Mesendoderm (in vitro differentiated cells): ENCODE data around the gene PLA2G4D.

ENCODE experiments used
- DNase-seq: peaks from one replicate; pipeline ENCODE4 v3.0.0; 2013
- H2AK5ac ChIP-seq: 2 replicates; pipeline ENCODE4 v1.6.1; 2013; ENCODE audit warnings: low read length, inconsistent platforms
- H2BK120ac ChIP-seq: 2 replicates; pipeline ENCODE4 v1.6.1; 2013; ENCODE audit warnings: low read depth, mild to moderate bottlenecking, low read length, moderate library complexity, mixed read lengths
- H2BK15ac ChIP-seq: replicated peaks from 2 replicates; pipeline ENCODE4 v1.6.1; 2013; ENCODE audit warnings: low read depth, mild to moderate bottlenecking, moderate library complexity
- H2BK5ac ChIP-seq: 2 replicates; pipeline ENCODE4 v1.6.1; 2013; ENCODE audit warnings: low read length, inconsistent platforms
- H3K18ac ChIP-seq: 2 replicates; pipeline ENCODE4 v1.6.1; 2013; ENCODE audit warnings: mild to moderate bottlenecking, low read length, mixed read lengths
- H3K23ac ChIP-seq: one replicate; pipeline ENCODE4 v1.6.1; 2013; ENCODE audit warnings: low read length
- H3K27ac ChIP-seq: 2 replicates; pipeline ENCODE4 v1.5.1; 2013; ENCODE audit warnings: low read depth, mild to moderate bottlenecking, inconsistent platforms, low read length, moderate library complexity
- H3K27me3 ChIP-seq: 2 replicates; pipeline ENCODE4 v1.6.1; 2013; ENCODE audit warnings: low read length, control low read depth, mild to moderate bottlenecking, inconsistent platforms; ENCODE audit not compliant: insufficient read depth, poor library complexity
- H3K36me3 ChIP-seq: 2 replicates; pipeline ENCODE4 v1.6.1; 2013; ENCODE audit warnings: low read length, inconsistent platforms; ENCODE audit not compliant: control insufficient read depth, insufficient read depth
- H3K4ac ChIP-seq: one replicate; pipeline ENCODE4 v1.6.1; 2013; ENCODE audit warnings: low read depth, mild to moderate bottlenecking, low read length, moderate library complexity
- H3K4me1 ChIP-seq: 2 replicates; pipeline ENCODE4 v1.6.1; 2013; ENCODE audit warnings: low read depth, low read length, inconsistent platforms; ENCODE audit not compliant: control insufficient read depth
- H3K4me2 ChIP-seq: 2 replicates; pipeline ENCODE4 v1.6.1; 2013; ENCODE audit warnings: low read length
- H3K4me3 ChIP-seq: 2 replicates; pipeline ENCODE4 v1.5.1; 2013; ENCODE audit warnings: mild to moderate bottlenecking, low read length
- H3K56ac ChIP-seq: one replicate; pipeline ENCODE4 v1.6.1; 2013; ENCODE audit warnings: low read length
- H3K79me1 ChIP-seq: 2 replicates; pipeline ENCODE4 v1.6.1; 2013; ENCODE audit warnings: low read length, inconsistent platforms
- H3K79me2 ChIP-seq: 2 replicates; pipeline ENCODE4 v1.6.1; 2013; ENCODE audit warnings: mild to moderate bottlenecking, low read length; ENCODE audit not compliant: control insufficient read depth, insufficient read depth
- H3K9ac ChIP-seq: 2 replicates; pipeline ENCODE4 v1.6.1; 2013; ENCODE audit warnings: low read length, inconsistent platforms
- H4K5ac ChIP-seq: one replicate; pipeline ENCODE4 v1.6.1; 2013; ENCODE audit warnings: low read length
- H4K8ac ChIP-seq: one replicate; pipeline ENCODE4 v1.6.1; 2013; ENCODE audit warnings: low read depth, mild to moderate bottlenecking, control low read depth, low read length, moderate library complexity
- WGBS: extraction: QIAGEN DNeasy Blood & Tissue Kit; methylation state at CpG from one replicate; pipeline ENCODE4 v1.1.7; 2013; ENCODE audit warnings: low lambda C conversion rate, missing lambda C conversion rate; ENCODE audit not compliant: insufficient coverage; ENCODE audit errors: extremely low coverage; 5-methylcytosine and 5-hydroxymethylcytosine counted together

PLA2G4D gene

DNA sequence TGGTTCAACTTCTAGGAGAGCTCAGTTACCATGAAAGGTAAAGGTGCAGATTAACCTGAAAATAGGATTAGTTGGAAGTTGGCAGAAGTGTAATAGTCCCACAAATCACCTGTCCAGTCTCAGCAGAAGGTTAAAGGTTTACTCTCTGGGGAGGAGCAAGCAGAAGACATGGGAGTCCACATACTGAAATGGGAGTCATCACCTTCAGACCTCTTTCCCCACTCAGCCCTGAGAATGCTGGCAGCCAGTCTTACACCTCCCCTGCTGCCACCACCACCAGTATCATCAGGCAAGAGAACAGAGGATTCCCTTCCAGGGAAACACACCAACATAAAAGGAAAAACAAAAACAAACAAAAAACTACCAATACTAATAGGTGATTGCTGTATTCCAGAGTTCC, 13.8 kb upstream of the PLA2G4D start:
- H3K23ac ChIP-seq = no peak overlapping the region
- no peak overlapping the region for H2BK5ac ChIP-seq
- H3K79me1 ChIP-seq = no peaks in the 10 kb centered on the region
- H2AK5ac ChIP-seq = no peak overlapping the region
- H3K36me3 ChIP-seq = no peaks in the 10 kb centered on the region
- H3K4ac ChIP-seq = no peak overlapping the region
- no peak overlapping the region for H3K4me3 ChIP-seq
- no peaks in the 10 kb centered on the region for H3K79me2 ChIP-seq
- H3K4me2 ChIP-seq = no peak overlapping the region
- H3K27ac ChIP-seq = no peak overlapping the region
- no peaks in the 10 kb centered on the region for H3K27me3 ChIP-seq
- H3K18ac ChIP-seq = no peak overlapping the region
- no peak overlapping the region for H2BK120ac ChIP-seq
- no peak overlapping the region for H4K8ac ChIP-seq
- H2BK15ac ChIP-seq = no peak overlapping the region
- no peak for DNase-seq
- H4K5ac ChIP-seq = no peak overlapping the region
- H3K4me1 ChIP-seq = no peaks in the 10 kb centered on the region
- H3K9ac ChIP-seq = no peak overlapping the region
- no peak overlapping the region for H3K56ac ChIP-seq

- Histone ChIP-seq H3K27me3 (no peaks in the 10 kb centered on the region), H3K4me3 (no peak overlapping the region)
- no peak for DNase-seq
Observed at GRCh38 chr15:42107473-42107872, 13.1 kb upstream of the PLA2G4D start.

DNA sequence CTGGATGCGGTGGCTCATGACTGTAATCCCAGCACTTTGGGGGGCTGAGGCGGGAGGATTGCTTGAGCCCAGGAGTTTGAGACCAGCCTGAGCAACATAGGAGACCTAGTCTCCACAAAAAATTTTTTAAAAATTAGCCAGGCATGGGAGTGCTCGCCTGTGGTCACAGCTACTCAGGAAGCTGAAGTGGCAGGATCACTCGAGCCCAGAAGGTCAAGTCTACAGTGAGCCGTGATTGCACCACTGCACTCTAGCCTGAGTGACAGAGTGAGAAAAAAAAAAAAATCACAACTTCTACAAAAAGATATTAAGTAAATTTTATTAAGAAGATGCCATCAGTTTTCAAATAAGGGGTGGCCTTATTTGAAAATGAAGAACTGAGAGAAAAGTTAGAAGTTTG, 11.9 kb upstream of the PLA2G4D start:
- Histone ChIP-seq H3K36me3 (no peaks in the 10 kb centered on the region), H3K4me2 (no peak overlapping the region), H3K27ac (no peak overlapping the region), H3K9ac (no peak overlapping the region), H2BK5ac (no peak overlapping the region), H3K18ac (no peak overlapping the region), H3K79me2 (no peaks in the 10 kb centered on the region), H3K4ac (no peak overlapping the region), H4K5ac (no peak overlapping the region), H3K27me3 (no peaks in the 10 kb centered on the region), H3K79me1 (no peaks in the 10 kb centered on the region), H2AK5ac (no peak overlapping the region), H3K23ac (no peak overlapping the region), H3K56ac (no peak overlapping the region), H2BK120ac (no peak overlapping the region), H2BK15ac (no peak overlapping the region), H3K4me3 (no peak overlapping the region), H3K4me1 (no peaks in the 10 kb centered on the region), H4K8ac (no peak overlapping the region)
- no peak for DNase-seq
- WGBS = no CpG with 5 or more reads among the region's 5 CpGs

More at GRCh38 chr15:42107473-42107872, 13.1 kb upstream of the PLA2G4D start:
- H2BK5ac ChIP-seq = no peak overlapping the region
- no peaks in the 10 kb centered on the region for H3K36me3 ChIP-seq
- H3K4ac ChIP-seq = no peak overlapping the region
- H2AK5ac ChIP-seq = no peak overlapping the region
- no peaks in the 10 kb centered on the region for H3K4me1 ChIP-seq
- WGBS = no CpG with 5 or more reads among the region's 7 CpGs
- H4K5ac ChIP-seq = no peak overlapping the region
- H3K79me2 ChIP-seq = no peaks in the 10 kb centered on the region
- H3K9ac ChIP-seq = no peak overlapping the region
- H3K27ac ChIP-seq = no peak overlapping the region
- H2BK120ac ChIP-seq = no peak overlapping the region
- H2BK15ac ChIP-seq = no peak overlapping the region
- no peak overlapping the region for H3K4me2 ChIP-seq
- no peak overlapping the region for H3K56ac ChIP-seq
- no peak overlapping the region for H3K18ac ChIP-seq
- no peak overlapping the region for H3K23ac ChIP-seq
- no peaks in the 10 kb centered on the region for H3K79me1 ChIP-seq
- H4K8ac ChIP-seq = no peak overlapping the region

GRCh38 chr15:42104095-42104891, 9.9 kb upstream of the PLA2G4D start:
- Histone ChIP-seq H3K4me1 (no peaks in the 10 kb centered on the region), H3K4me2 (no peak overlapping the region), H3K27ac (no peak overlapping the region), H3K79me1 (no peaks in the 10 kb centered on the region), H2BK120ac (no peak overlapping the region), H3K79me2 (no peaks in the 10 kb centered on the region), H3K4ac (no peak overlapping the region), H3K4me3 (no peak overlapping the region), H4K8ac (no peak overlapping the region), H2BK5ac (no peak overlapping the region), H3K36me3 (no peaks in the 10 kb centered on the region), H2BK15ac (no peak overlapping the region), H3K18ac (no peak overlapping the region), H3K23ac (no peak overlapping the region), H4K5ac (no peak overlapping the region), H3K56ac (no peak overlapping the region), H3K9ac (no peak overlapping the region), H3K27me3 (no peaks in the 10 kb centered on the region), H2AK5ac (no peak overlapping the region)
- no CpG with 5 or more reads among the region's 11 CpGs for WGBS
- no peak for DNase-seq

GRCh38 chr15:42102646-42103235, 8.4 kb upstream of the PLA2G4D start:
- no peak overlapping the region for H4K8ac ChIP-seq

More at GRCh38 chr15:42102646-42103235, 8.4 kb upstream of the PLA2G4D start:
- Histone ChIP-seq H3K9ac (no peak overlapping the region), H2BK5ac (no peak overlapping the region), H3K56ac (no peak overlapping the region), H3K27me3 (no peaks in the 10 kb centered on the region), H4K5ac (no peak overlapping the region), H3K36me3 (no peaks in the 10 kb centered on the region), H3K27ac (no peak overlapping the region), H2BK15ac (no peak overlapping the region), H3K4me1 (no peaks in the 10 kb centered on the region), H2BK120ac (no peak overlapping the region), H2AK5ac (no peak overlapping the region), H3K79me1 (no peaks in the 10 kb centered on the region), H3K4ac (no peak overlapping the region), H3K4me3 (no peak overlapping the region), H3K18ac (no peak overlapping the region), H3K4me2 (no peak overlapping the region), H3K23ac (no peak overlapping the region), H3K79me2 (no peaks in the 10 kb centered on the region)
- WGBS = no CpG with 5 or more reads among the region's 6 CpGs
- DNase-seq = no peak
